Kidney (tissue), 14 donors: ENCODE data around the gene TMCO5A. TPM values are rescaled to one million over a fixed set of nuclear protein-coding genes. Genes with fewer than 3 reads are reported as not detected.

Experiments
- DNase-seq, 5 donors: peaks; one replicate each; pipeline ENCODE4 v3.0.0-alpha.2; 2013 to 2020
- FAIRE-seq: peaks from 2 replicates; lab custom pipeline; 2012; peaks lifted over from hg19 to GRCh38; lab: Jason Lieb, UNC
- H3K27ac ChIP-seq, 2 donors: one replicate each; pipeline ENCODE4 v1.7.0; 2013; ENCODE audit warnings: low read depth in 2 of 2, low read length in 2 of 2, inconsistent platforms in 1 of 2
- H3K27me3 ChIP-seq: one replicate; pipeline ENCODE4 v1.7.1; 2013; ENCODE audit warnings: low read length, inconsistent platforms; ENCODE audit not compliant: control insufficient read depth, insufficient read depth
- H3K36me3 ChIP-seq, 3 donors: one replicate each; pipeline versions ENCODE4 v1.7.0 to v1.7.1; 2013; ENCODE audit warnings: low read length in 3 of 3, control low read depth in 1 of 3, inconsistent platforms in 1 of 3; ENCODE audit not compliant: insufficient read depth in 3 of 3, control insufficient read depth in 2 of 3
- H3K4me1 ChIP-seq, 3 donors: one replicate each; pipeline versions ENCODE4 v1.7.0 to v1.7.1; 2013; ENCODE audit warnings: low read length in 3 of 3, inconsistent platforms in 1 of 3, low read depth in 1 of 3; ENCODE audit not compliant: control insufficient read depth in 2 of 3, insufficient read depth in 2 of 3
- H3K4me3 ChIP-seq, 3 donors: one replicate each; pipeline versions ENCODE4 v1.7.0 to v1.8.1; 2013; ENCODE audit warnings: low read length in 3 of 3, control low read depth in 1 of 3, inconsistent platforms in 1 of 3
- H3K9ac ChIP-seq, 3 donors: one replicate each; pipeline versions ENCODE4 v1.7.0 to v1.7.1; 2013; ENCODE audit warnings: low read length in 3 of 3, control low read depth in 1 of 3, inconsistent platforms in 1 of 3
- H3K9me3 ChIP-seq, 3 donors: one replicate each; pipeline versions ENCODE4 v1.7.0 to v1.7.1; 2013; ENCODE audit warnings: low read length in 3 of 3, control low read depth in 1 of 3, inconsistent platforms in 1 of 3; ENCODE audit not compliant: control insufficient read depth in 2 of 3, insufficient read depth in 1 of 3
- intact Hi-C: fragments of 100-400 bp; cut with DNase I; formaldehyde crosslinking; loops from one replicate; pipeline ENCODE4 v1.11.1; 2022
- polyA plus RNA-seq: library from polyadenylated mRNA; stranded (reverse); fragments of 350-450 nt; fragmentation: Illumina TruSeq; extraction: RNeasy Lipid Tissue Mini Kit (QIAGEN cat#74804); gene quantifications from one replicate; pipeline ENCODE4 v1.2.3, GENCODE V29; 2014; ENCODE audit warnings: low read depth, low replicate concordance; ENCODE audit not compliant: insufficient read depth
- total RNA-seq: library from RNA; stranded (reverse); fragmentation: NEBNext Ultra II Directional; extraction: Animal tissue kit (Norgen Biotek cat#: 25700); gene quantifications from one replicate; pipeline ENCODE4 v1.2.1, GENCODE V29; 2021
- TF ChIP-seq, protein P1 (sequence below): IDR thresholded peaks from 3 replicates; pipeline ENCODE4 v1.5.1; 2012; ENCODE audit warnings: mild to moderate bottlenecking, moderate library complexity, borderline replicate concordance; ENCODE audit not compliant: insufficient read depth; ENCODE audit errors: extremely low read depth
- donor health status: control.
- donor health status: control.
- donor health status: control.
- donor health status: control.
- donor health status: control.
- donor health status: DM: yes; HTN: yes; CAD: no.
- donor health status: Normal renal cell carcinoma (clear cell type).

The TMCO5A gene
- total and polyA plus RNA-seq, 2 donors from 2014 or later = not detected

GRCh38 chr15:37967788-37968187 is 33.3 kb downstream of the TMCO5A start:
- intact Hi-C loops = no loop called here
- Histone ChIP-seq H3K36me3 (no peaks in the 10 kb centered on the region), H3K4me3 (no peak overlapping the region), H3K27ac (no peak overlapping the region), H3K4me1 (no peaks in the 10 kb centered on the region), H3K27me3 (no peaks in the 10 kb centered on the region), H3K9ac (no peak overlapping the region), H3K9me3 (peaks cover 0 to 5% (median 0%) of the 10 kb centered on the region in 3 donors)
- TF ChIP-seq, protein P1, sequence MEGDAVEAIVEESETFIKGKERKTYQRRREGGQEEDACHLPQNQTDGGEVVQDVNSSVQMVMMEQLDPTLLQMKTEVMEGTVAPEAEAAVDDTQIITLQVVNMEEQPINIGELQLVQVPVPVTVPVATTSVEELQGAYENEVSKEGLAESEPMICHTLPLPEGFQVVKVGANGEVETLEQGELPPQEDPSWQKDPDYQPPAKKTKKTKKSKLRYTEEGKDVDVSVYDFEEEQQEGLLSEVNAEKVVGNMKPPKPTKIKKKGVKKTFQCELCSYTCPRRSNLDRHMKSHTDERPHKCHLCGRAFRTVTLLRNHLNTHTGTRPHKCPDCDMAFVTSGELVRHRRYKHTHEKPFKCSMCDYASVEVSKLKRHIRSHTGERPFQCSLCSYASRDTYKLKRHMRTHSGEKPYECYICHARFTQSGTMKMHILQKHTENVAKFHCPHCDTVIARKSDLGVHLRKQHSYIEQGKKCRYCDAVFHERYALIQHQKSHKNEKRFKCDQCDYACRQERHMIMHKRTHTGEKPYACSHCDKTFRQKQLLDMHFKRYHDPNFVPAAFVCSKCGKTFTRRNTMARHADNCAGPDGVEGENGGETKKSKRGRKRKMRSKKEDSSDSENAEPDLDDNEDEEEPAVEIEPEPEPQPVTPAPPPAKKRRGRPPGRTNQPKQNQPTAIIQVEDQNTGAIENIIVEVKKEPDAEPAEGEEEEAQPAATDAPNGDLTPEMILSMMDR = no peak
- DNase-seq = peak in 1 of 5 donors; percentile 4
- FAIRE-seq = no peak

DNA sequence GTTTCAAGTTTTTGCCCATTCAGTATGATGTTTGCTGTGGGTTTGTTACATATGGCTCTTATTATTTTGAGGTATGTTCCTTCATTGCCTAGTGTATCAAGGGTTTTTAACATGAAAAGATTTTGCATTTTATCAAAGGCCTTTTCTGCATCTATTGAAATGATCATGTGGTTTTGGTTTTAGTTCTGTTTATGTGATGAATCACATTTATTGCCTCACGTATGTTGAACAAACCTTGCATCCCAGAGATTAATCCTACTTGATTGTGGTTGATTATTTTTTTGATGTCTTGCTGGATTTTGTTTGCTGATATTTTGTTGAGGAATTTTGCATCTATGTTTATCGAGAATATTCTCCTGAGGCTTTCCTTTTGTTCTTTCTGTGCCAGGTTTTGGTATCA is 39.4 kb downstream of the TMCO5A start:
- DNase-seq (no peak), FAIRE-seq (no peak)
- Histone ChIP-seq H3K27me3 (no peaks in the 10 kb centered on the region), H3K4me1 (no peaks in the 10 kb centered on the region), H3K36me3 (no peaks in the 10 kb centered on the region), H3K4me3 (no peak overlapping the region), H3K27ac (no peak overlapping the region), H3K9me3 (peaks cover 0 to 3% (median 0%) of the 10 kb centered on the region in 3 donors), H3K9ac (no peak overlapping the region)
- TF ChIP-seq, protein P1 = no peak
- intact Hi-C loops = no loop called here

DNA sequence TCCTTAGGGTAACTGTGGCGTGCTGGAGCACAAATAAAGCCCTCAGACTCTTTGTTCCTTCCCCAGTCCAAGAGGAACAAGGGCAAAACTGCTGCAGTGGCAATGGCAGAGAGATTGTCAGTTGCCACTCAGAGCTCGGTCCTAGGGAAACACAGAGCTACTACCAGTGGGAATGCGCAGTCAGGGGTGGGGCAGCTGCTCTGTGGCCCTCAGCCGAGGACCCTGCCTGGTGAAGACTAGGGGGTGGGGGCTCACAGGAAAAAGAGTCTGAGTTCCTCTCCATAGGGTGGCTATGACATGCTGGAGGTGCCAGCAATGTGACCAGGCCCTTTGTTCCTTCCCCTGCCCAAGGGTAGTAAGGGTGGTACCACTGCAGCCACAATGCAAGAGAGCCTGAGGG is 43.8 kb downstream of the TMCO5A start:
- peak in 1 of 5 donors; percentile 37 for DNase-seq
- no peak for FAIRE-seq
- intact Hi-C loops = no loop called here
- H3K9me3 ChIP-seq = no peaks in the 10 kb centered on the region
- TF ChIP-seq, protein P1 = no peak
- no peak overlapping the region for H3K4me3 ChIP-seq
- H3K36me3 ChIP-seq = no peaks in the 10 kb centered on the region
- no peaks in the 10 kb centered on the region for H3K27me3 ChIP-seq
- no peak overlapping the region for H3K9ac ChIP-seq
- H3K27ac ChIP-seq = no peak overlapping the region
- H3K4me1 ChIP-seq = peaks cover 0 to 2% (median 0%) of the 10 kb centered on the region in 3 donors
